Activated gamma-delta T cell treated with anti-CD3 and anti-CD28 coated beads, Interleukin-2, amount 50 U/mL, for 16 hours (primary cell): Measurements from ENCODE around the gene SLC1A2.

ENCODE experiments used
- DNase-seq: peaks from one replicate; pipeline ENCODE4 v3.0.0-alpha.2; 2020; ENCODE audit warnings: low read depth

SLC1A2 gene

GRCh38 chr11:35270342-35270741 is 149.0 kb downstream of the SLC1A2 start:
- DNase-seq: no peak

- DNase-seq: no peak
Observed at GRCh38 chr11:35267504-35267903, 151.9 kb downstream of the SLC1A2 start.

- no peak for DNase-seq
Observed at GRCh38 chr11:35265755-35266454, 153.5 kb downstream of the SLC1A2 start.

GRCh38 chr11:35262735-35263134 is 156.6 kb downstream of the SLC1A2 start:
- no peak for DNase-seq

GRCh38 chr11:35262056-35262455 is 157.3 kb downstream of the SLC1A2 start:
- DNase-seq: no peak

- no peak for DNase-seq
Observed at GRCh38 chr11:35261197-35261596, 158.2 kb downstream of the SLC1A2 start.

- no peak for DNase-seq
Observed at GRCh38 chr11:35260342-35260985, 158.9 kb downstream of the SLC1A2 start.

GRCh38 chr11:35259529-35259928 is 159.8 kb downstream of the SLC1A2 start:
- DNase-seq: no peak

GRCh38 chr11:35257281-35257680 is 162.1 kb downstream of the SLC1A2 start:
- DNase-seq: no peak

GRCh38 chr11:35256296-35256695 is 163.1 kb downstream of the SLC1A2 start:
- DNase-seq: no peak

- no peak for DNase-seq
Observed at GRCh38 chr11:35255514-35255913, 163.8 kb downstream of the SLC1A2 start.

- DNase-seq: no peak
Observed at GRCh38 chr11:35253237-35253636, 166.1 kb downstream of the SLC1A2 start.

- no peak for DNase-seq
Observed at GRCh38 chr11:35250621-35251020, 168.7 kb downstream of the SLC1A2 start.

- DNase-seq: no peak
Observed at GRCh38 chr11:35250192-35250591, 169.2 kb downstream of the SLC1A2 start.

- DNase-seq: no peak
Observed at GRCh38 chr11:35248558-35249323, 170.6 kb downstream of the SLC1A2 start.

GRCh38 chr11:35247863-35248262 is 171.5 kb downstream of the SLC1A2 start:
- DNase-seq: no peak

- peak; percentile 54 for DNase-seq
Observed at GRCh38 chr11:35247428-35247827, 171.9 kb downstream of the SLC1A2 start.

- no peak for DNase-seq
Observed at GRCh38 chr11:35246745-35247144, 172.6 kb downstream of the SLC1A2 start.

GRCh38 chr11:35245786-35246185 is 173.6 kb downstream of the SLC1A2 start:
- DNase-seq: no peak

GRCh38 chr11:35245056-35245455 is 174.3 kb downstream of the SLC1A2 start:
- DNase-seq: no peak

- DNase-seq: no peak
Observed at GRCh38 chr11:35243774-35244173, 175.6 kb downstream of the SLC1A2 start.

GRCh38 chr11:35242412-35243242 is 176.7 kb downstream of the SLC1A2 start:
- DNase-seq: no peak
